HL-60/S4 treated with phorbol 12-myristate 13-acetate at 8.2 ng/mL for 4 days and 3 days (cell line): Measurements from ENCODE around the gene DFFB.

Source experiments
- in situ Hi-C: fragments of 300-500 bp; cut with MboI; formaldehyde crosslinking; loops from 2 replicates; pipeline ENCODE4 v1.15.0; 2022; ENCODE audit warnings: low sequenced_read_pairs

DFFB gene

GRCh38 chr1:3869751-3870301 lies 12.6 kb downstream of the DFFB start:
- in situ Hi-C loops: no loop called here

GRCh38 chr1:3871451-3871805 lies 14.2 kb downstream of the DFFB start:
- in situ Hi-C loops: no loop called here

DNA sequence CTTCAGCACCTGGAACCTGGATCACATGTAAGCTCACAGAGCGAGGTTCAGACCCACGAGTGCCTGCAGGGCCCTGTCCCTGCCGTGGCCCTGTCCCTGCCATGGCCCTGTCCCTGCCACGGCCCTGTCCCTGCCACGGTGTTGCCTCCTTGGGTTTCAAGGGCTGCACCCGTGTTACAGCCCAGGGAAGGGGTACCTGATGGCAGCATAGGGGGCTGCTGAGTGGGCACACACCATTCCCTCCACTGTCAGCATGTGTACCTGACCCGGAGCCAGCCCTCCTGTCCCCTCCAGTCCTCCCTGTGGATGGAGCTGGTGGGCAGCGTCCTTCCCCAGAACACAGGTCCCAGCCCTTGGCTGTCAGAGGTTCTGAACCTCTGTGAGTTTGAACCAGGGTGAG lies 15.3 kb downstream of the DFFB start:
- in situ Hi-C loops: no loop called here

- in situ Hi-C loops: no loop called here
These were observed 17.5 kb downstream of the DFFB start for GRCh38 chr1:3874736-3875135.

- in situ Hi-C loops: no loop called here
These were observed 19.4 kb downstream of the DFFB start for GRCh38 chr1:3876716-3877115.

GRCh38 chr1:3879099-3879498 lies 21.8 kb downstream of the DFFB start:
- in situ Hi-C loops: no loop called here

DNA sequence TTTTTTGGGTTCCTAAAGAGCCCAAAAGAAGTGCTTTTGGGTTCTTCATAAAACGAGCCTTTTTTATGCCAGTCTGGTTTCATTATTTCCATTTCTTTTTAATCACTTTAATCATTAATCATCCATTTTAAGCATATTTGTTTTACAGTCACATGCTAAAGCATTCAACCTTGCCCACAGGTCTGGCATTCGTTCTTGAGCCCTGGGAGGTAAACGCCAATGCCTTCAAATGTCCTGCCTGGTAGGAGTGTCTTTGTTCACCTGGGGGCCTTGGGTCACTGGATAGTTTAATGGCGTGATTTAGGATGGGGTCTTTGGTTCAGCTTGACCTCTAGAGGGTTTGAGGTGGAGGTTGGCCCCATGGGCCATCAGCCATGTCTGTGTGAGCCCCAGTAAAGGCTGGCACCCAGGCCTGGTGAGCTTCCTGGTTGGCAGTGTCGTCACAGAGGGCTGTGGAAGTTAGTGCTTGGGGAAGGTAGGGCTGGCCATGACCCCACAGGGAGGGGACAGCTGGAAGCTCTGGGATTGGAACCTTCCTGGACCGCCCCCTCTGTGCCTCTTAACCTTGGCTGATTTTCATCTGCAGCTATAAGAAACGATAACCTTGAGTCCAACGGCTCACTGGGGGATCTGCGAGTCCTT lies 22.6 kb downstream of the DFFB start:
- in situ Hi-C loops: no loop called here

DNA sequence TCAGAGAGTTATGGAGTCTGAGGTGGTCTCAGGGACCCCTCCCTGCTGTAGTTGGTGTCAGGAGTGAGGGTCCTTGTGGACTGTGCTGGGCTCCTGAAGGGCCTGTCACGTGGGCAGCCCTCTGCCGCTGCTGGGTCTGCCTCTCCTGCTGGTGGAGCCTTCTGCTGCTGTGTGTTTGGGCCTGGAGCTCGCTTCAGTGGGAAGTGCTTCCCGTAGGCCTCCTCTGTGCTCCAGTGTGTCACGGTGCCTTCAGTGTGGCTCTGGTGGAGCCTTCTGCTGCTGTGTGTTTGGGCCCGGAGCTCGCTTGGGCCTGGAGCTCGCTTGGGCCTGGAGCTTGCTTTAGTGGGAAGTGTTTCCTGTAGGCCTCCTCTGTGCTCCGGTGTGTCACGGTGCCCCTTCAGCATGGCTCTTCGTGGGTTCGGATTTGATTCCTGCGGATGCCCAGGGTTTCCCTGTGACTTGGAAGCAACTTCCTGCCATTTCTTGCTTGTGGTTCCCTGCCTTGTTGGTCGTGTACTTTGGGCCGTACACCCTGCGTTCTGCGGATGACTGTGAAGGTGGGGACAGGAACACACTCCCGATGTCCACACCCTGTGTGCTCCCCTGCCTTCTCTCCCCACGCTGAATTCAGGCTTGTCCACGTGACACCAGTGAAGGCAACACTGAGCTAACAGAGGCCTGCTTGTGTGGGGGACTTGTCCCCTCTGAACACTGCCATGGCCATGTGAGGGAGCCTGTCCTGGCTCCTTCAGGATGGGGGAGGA lies 23.3 kb downstream of the DFFB start:
- in situ Hi-C loops: no loop called here

- in situ Hi-C loops: no loop called here
These were observed 23.9 kb downstream of the DFFB start for GRCh38 chr1:3881193-3881480.

- in situ Hi-C loops: no loop called here
These were observed 26.1 kb downstream of the DFFB start for GRCh38 chr1:3883194-3883925.

GRCh38 chr1:3884966-3885365 lies 27.7 kb downstream of the DFFB start:
- in situ Hi-C loops: no loop called here

- in situ Hi-C loops: no loop called here
These were observed 28.3 kb downstream of the DFFB start for GRCh38 chr1:3885611-3886010.

DNA sequence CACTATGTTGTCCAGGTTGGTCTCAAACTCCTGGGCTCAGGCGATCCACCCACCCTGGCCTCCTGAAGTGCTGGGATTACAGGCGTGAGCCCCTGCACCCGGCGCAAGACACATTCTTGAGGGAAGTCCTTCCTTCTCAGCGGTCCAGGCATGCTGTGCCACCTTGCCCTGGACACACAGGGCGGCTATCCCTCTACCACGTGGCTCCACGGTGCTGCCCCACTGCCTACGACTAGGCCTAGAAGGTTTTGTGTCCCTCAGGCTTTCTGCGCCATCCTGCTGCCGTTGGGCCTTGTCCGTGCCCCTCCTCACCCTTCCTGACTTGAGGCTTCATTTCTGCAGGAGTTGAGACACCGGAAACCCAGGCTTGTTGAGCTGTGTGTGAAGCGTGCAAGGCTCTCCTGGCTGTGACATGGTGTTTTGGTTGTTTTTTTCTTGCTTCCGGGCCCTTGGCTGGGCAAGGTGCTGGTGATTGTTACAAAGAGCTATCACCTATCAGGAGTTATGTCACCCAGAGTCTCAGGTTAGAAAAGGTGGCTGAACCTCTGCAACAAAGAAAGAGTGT lies 28.9 kb downstream of the DFFB start:
- in situ Hi-C loops: no loop called here

GRCh38 chr1:3886691-3887090 lies 29.4 kb downstream of the DFFB start:
- in situ Hi-C loops: no loop called here

DNA sequence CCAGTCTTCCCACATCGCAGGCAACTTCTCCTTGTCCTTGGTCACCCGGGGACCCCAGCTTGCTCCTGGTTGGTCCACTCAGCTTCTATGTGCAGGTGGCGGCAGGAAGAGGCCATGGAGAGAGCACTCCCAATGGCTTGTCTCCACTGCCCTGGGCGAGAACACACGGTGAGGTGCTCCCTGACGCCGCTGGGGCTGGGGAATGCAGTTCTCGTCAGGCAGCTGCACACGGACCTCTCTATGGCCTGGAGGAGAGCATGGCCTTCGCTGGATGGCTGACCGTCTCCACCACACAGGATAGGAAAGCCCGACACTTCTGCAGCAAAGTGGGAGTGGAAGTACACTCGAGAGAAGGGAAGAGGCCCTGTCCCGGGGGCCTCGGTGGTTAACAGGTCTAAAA lies 31.0 kb downstream of the DFFB start:
- in situ Hi-C loops: no loop called here

- in situ Hi-C loops: no loop called here
These were observed 32.7 kb downstream of the DFFB start for GRCh38 chr1:3889936-3890335.

GRCh38 chr1:3890389-3891328 lies 33.4 kb downstream of the DFFB start:
- in situ Hi-C loops: no loop called here

DNA sequence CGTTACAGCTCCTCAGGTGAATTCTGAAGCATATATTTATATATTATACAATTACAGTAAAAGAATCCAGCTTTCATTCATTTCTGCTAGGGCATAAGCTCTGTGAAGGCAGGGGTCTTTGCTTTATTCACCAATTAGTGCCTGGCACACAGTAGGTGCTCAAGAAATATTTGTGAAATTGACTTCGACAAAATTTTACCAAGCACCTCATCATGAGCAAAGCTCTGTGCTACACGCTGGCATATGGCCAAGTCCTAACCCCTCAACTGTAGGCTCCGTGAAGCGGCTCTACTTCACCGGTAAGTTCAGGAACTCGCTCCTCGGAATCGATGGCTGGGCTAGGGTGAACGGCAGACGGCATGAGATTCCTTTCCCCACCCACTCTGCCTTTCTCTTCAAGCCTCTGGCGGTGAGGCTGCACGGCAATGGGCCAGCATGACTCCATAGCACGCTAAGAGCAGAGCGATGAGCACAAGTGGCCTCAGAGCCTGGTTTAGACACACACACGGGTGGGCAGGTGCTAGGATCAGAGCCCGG lies 34.1 kb downstream of the DFFB start:
- in situ Hi-C loops: no loop called here

GRCh38 chr1:3892748-3893147 lies 35.5 kb downstream of the DFFB start:
- in situ Hi-C loops: no loop called here

DNA sequence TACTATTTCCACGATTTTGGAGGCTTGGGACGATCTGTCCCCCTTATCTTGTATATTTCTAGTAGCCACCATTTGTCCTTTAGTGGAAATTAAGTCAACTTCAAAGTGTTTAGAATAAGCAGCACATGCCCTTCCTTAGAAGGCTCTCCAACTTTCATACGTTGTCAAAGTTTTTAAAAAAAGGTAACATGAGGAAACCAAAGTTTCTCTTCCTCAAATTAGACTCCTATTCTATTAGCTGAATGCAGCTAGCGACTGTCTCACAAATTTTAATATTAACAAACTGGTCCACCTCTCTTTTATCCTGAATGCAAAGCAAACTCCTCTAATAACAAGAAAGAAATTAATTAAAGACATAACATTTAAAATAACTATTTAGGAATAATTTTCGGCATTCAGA lies 35.9 kb downstream of the DFFB start:
- in situ Hi-C loops: no loop called here
